Measurements from ENCODE around the gene GTF2A1L. TPM values are rescaled to one million over a fixed set of nuclear protein-coding genes. Genes with fewer than 3 reads are reported as not detected.

GTF2A1L gene
- total and polyA plus RNA-seq, 4 donors = 0.02 to 0.67 TPM; not detected in 2

DNA sequence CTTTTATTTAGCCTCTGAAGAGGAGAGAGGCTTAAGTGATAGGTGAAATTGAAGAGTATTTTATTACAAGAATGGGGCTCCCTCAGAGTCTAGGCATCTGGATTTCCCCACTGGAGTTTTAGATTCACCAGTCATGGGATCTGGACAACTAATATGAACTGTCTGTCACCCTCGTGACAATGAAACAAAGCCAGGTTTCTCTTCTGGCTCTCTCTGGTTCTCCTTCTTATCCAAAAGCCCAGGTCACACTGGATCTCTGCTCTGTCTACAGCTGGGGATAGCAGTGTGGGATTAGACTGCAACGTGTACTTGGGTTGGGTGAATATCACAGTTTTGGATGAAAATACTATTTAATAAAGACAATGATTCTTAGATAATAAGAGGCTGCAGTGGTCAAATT, 106.6 kb downstream of the GTF2A1L start:
- H3K36me3 ChIP-seq (ENCODE audit: control insufficient read depth in 4 of 4, insufficient read depth in 3 of 4, low read depth in 1 of 4, low read length in 3 of 4) = no peaks in the 10 kb centered on the region
- no peak for TF ChIP-seq RXRA (IDR thresholded peaks at IDR 0.05)
- no peak for TF ChIP-seq FOXA2 (IDR thresholded peaks at IDR 0.05)
- TF ChIP-seq FOXA1 (IDR thresholded peaks at IDR 0.05) = no peak
- no peak for TF ChIP-seq ZBTB33 (IDR thresholded peaks at IDR 0.05)
- no peak for TF ChIP-seq EGR1 (IDR thresholded peaks at IDR 0.05; ENCODE audit: low read depth in 2 of 2)
- no peak for TF ChIP-seq SP1 (IDR thresholded peaks at IDR 0.05)
- TF ChIP-seq NR2F2 (IDR thresholded peaks at IDR 0.05) = no peak
- TF ChIP-seq, protein P1, sequence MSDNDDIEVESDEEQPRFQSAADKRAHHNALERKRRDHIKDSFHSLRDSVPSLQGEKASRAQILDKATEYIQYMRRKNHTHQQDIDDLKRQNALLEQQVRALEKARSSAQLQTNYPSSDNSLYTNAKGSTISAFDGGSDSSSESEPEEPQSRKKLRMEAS (IDR thresholded peaks at IDR 0.05) = no peak
- H3K27me3 ChIP-seq (ENCODE audit: control insufficient read depth in 4 of 4, insufficient read depth in 4 of 4, low read length in 3 of 4) = no peaks in the 10 kb centered on the region

GRCh38 chr2:48725696-48726494, 108.2 kb downstream of the GTF2A1L start:
- no peaks in the 10 kb centered on the region for H3K36me3 ChIP-seq (ENCODE audit: control insufficient read depth in 4 of 4, insufficient read depth in 3 of 4, low read depth in 1 of 4, low read length in 3 of 4)
- no peak for DNase-seq (ENCODE audit: low spot score)
- no peaks in the 10 kb centered on the region for H3K4me1 ChIP-seq (ENCODE audit: control insufficient read depth in 4 of 4, insufficient read depth in 4 of 4, low read length in 3 of 4)
- H3K27ac ChIP-seq (ENCODE audit: low read depth in 1 of 2, low read length in 2 of 2) = no peak overlapping the region
- H3K9me3 ChIP-seq (ENCODE audit: control insufficient read depth in 4 of 4, low read length in 3 of 4) = no peaks in the 10 kb centered on the region
- H3K27me3 ChIP-seq (ENCODE audit: control insufficient read depth in 4 of 4, insufficient read depth in 4 of 4, low read length in 3 of 4) = no peaks in the 10 kb centered on the region
- no peak overlapping the region for H3K9ac ChIP-seq (ENCODE audit: low read depth in 1 of 2, low read length in 2 of 2)
- no peak overlapping the region for H3K4me3 ChIP-seq (ENCODE audit: low read depth in 1 of 3, low read length in 3 of 3)
- TF ChIP-seq REST (IDR thresholded peaks at IDR 0.05) (no peak), HNF4G (IDR thresholded peaks at IDR 0.05) (no peak), FOXA2 (IDR thresholded peaks at IDR 0.05) (no peak)
- 54% methylated on average over 7 of the region's 7 CpGs for WGBS

More for the DNA sequence above, 106.6 kb downstream of the GTF2A1L start:
- 60% methylated on average over 2 of the region's 2 CpGs for WGBS
- no peaks in the 10 kb centered on the region for H3K4me1 ChIP-seq (ENCODE audit: control insufficient read depth in 4 of 4, insufficient read depth in 4 of 4, low read length in 3 of 4)
- no peaks in the 10 kb centered on the region for H3K9me3 ChIP-seq (ENCODE audit: control insufficient read depth in 4 of 4, low read length in 3 of 4)
- H3K27ac ChIP-seq (ENCODE audit: low read depth in 1 of 2, low read length in 2 of 2) = no peak overlapping the region
- no peak overlapping the region for H3K4me3 ChIP-seq (ENCODE audit: low read depth in 1 of 3, low read length in 3 of 3)
- no peak for DNase-seq (ENCODE audit: low spot score)
- H3K9ac ChIP-seq (ENCODE audit: low read depth in 1 of 2, low read length in 2 of 2) = no peak overlapping the region

- Histone ChIP-seq H3K27me3 (ENCODE audit: control insufficient read depth in 4 of 4, insufficient read depth in 4 of 4, low read length in 3 of 4) (no peaks in the 10 kb centered on the region), H3K36me3 (ENCODE audit: control insufficient read depth in 4 of 4, insufficient read depth in 3 of 4, low read depth in 1 of 4, low read length in 3 of 4) (no peaks in the 10 kb centered on the region), H3K4me3 (ENCODE audit: low read depth in 1 of 3, low read length in 3 of 3) (no peak overlapping the region), H3K9ac (ENCODE audit: low read depth in 1 of 2, low read length in 2 of 2) (no peak overlapping the region), H3K4me1 (ENCODE audit: control insufficient read depth in 4 of 4, insufficient read depth in 4 of 4, low read length in 3 of 4) (no peaks in the 10 kb centered on the region), H3K27ac (ENCODE audit: low read depth in 1 of 2, low read length in 2 of 2) (no peak overlapping the region), H3K9me3 (ENCODE audit: control insufficient read depth in 4 of 4, low read length in 3 of 4) (no peaks in the 10 kb centered on the region)
- TF ChIP-seq JUND (IDR thresholded peaks at IDR 0.05) = no peak
- no peak for TF ChIP-seq SP1 (IDR thresholded peaks at IDR 0.05)
- no peak for TF ChIP-seq TAF1 (conservative IDR thresholded peaks at IDR 0.05)
- WGBS = 68% methylated on average over 2 of the region's 2 CpGs
- no peak for DNase-seq (ENCODE audit: low spot score)
Measured at GRCh38 chr2:48727560-48727959, 109.9 kb downstream of the GTF2A1L start.
